GM23248 (cell line): ENCODE measurements around the gene C14orf132.

ENCODE experiments used
- EZH2 ChIP-seq: fragments of 200-600 bp; sonication (generic); IDR thresholded peaks from 2 replicates; pipeline ENCODE4 v1.6.1; 2018; ENCODE audit warnings: antibody characterized with exemption, mild to moderate bottlenecking; ENCODE audit not compliant: insufficient read depth, poor library complexity, severe bottlenecking
- EZH2phosphoT487 ChIP-seq: fragments of 200-600 bp; sonication (generic); IDR thresholded peaks from 2 replicates; pipeline ENCODE4 v1.6.1; 2018; ENCODE audit warnings: antibody characterized with exemption, moderate library complexity, mild to moderate bottlenecking, low read depth; ENCODE audit not compliant: insufficient read depth

DNA sequence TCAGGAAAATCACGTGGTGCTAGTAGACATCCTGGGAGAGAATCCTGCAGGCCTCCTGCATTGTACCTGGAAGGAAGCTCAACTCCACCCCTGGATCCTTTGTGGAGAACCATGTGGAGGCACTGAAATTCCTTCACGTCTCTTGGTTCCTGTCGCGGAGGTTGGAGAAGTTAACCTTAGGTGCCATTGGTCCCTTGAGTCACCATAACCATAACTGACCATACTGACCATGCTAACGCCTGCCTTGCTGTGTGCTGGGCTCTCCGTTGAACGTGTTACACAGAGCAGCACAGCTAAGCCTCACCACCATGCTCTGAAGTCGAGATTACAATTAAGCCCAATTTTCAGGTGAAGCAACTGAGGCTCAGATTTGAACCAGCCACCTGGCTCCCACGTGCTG is 18.6 kb downstream of the C14orf132 start:
- no peak for TF ChIP-seq EZH2
- no peak for TF ChIP-seq EZH2phosphoT487
